ENCODE data around the gene RCAN1. TPM values are rescaled to one million over a fixed set of nuclear protein-coding genes. Genes with fewer than 3 reads are reported as not detected.

RCAN1 gene
- total and polyA plus RNA-seq, 9 of the 15 experiments (the other 6 are each of a cell fraction or from before 2014, with no cell fraction given), result 4.4 to 16.5 (median 12.3) TPM

GRCh38 chr21:34560609-34561008 lies 54.3 kb downstream of the RCAN1 start (continued):
- no peak for TF ChIP-seq IRF1 (CRISPR knock-in tag; IDR thresholded peaks at IDR 0.05; ENCODE audit: borderline replicate concordance)
- no peak for TF ChIP-seq FOXA1 (IDR thresholded peaks at IDR 0.05; ENCODE audit: borderline replicate concordance)
- no peak for TF ChIP-seq SNAPC5 (CRISPR knock-in tag; IDR thresholded peaks at IDR 0.05)
- TF ChIP-seq ZBTB17 (CRISPR knock-in tag; IDR thresholded peaks at IDR 0.05), result no peak
- TF ChIP-seq POLR2AphosphoS2 (IDR thresholded peaks at IDR 0.05; ENCODE audit: low read length), result no peak
- TF ChIP-seq RBM17 (IDR thresholded peaks at IDR 0.05; ENCODE audit: borderline replicate concordance, low read depth, low read length), result no peak
- no peak for TF ChIP-seq UBTF (IDR thresholded peaks at IDR 0.05; ENCODE audit: borderline replicate concordance in 1 of 2, low read depth in 2 of 2, low read length in 2 of 2)
- TF ChIP-seq NFYB (IDR thresholded peaks at IDR 0.05; ENCODE audit: extremely low read depth, insufficient read length), result no peak
